ENCODE measurements around the gene ASB2.

Gene ASB2

DNA sequence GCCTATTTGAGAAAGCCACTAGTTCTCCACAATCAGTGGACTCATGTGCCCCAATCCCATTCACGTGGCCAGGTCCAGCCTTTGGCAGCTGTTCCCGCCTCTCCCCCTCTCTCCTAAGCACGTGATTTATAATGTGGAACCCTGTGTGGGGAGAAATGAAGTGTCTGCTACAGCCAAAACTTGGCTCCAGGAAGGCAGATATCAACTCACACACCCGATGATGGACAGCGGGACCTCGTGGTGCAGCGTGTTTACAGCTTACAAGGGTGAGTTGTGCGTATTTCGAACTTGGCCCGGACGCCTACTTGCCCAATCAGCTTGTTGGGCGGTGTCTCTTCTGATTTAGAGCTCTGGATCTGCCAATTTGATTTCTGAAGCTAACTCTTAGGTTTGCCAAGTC lies 87.4 kb downstream of the ASB2 start:
- in situ Hi-C loops (cut with HindIII; ENCODE audit: low sequenced_read_pairs): no loop called here

DNA sequence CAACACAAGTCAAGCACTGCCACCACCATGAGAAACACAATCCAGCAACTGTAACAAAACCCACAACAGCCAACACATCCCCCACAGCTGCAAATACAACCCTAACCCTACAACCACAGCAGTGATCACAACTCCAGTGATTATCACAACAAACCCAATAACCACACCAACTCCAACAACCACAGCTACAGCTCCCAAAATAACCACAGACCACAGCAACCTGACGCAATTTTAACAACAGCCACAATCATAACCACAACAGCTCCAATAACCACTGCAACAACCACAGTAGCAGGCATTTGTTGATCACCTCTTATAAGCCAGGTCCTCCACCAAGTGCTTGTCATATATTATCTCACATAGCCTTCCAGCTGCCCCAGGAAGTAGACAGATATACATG lies 91.4 kb downstream of the ASB2 start:
- in situ Hi-C loops (cut with HindIII; ENCODE audit: low sequenced_read_pairs): no loop called here

Data from DLD1 (cell line).